Breast epithelium (tissue), 4 donors: Measurements from ENCODE around the gene WDR74. TPM values are rescaled to one million over a fixed set of nuclear protein-coding genes. Genes with fewer than 3 reads are reported as not detected.
A peak's percentile ranks its signal among the peaks of the same experiment; 100 is the strongest.

Experiments
- DNase-seq, 2 donors: peaks; one replicate each; pipeline ENCODE4 v3.0.0-alpha.2; 2019; ENCODE audit warnings: low spot score in 2 of 2
- H3K27ac ChIP-seq, 2 donors: fragments of 200-600 bp; sonication (generic) in 1 of 2; one replicate each; pipeline ENCODE4 v1.5.1; 2016 to 2019; ENCODE audit warnings: mild to moderate bottlenecking in 1 of 2
- H3K27me3 ChIP-seq, 2 donors: fragments of 200-600 bp; sonication (generic) in 1 of 2; one replicate each; pipeline versions ENCODE4 v1.5.1 to v1.6.0; 2017 to 2019; ENCODE audit warnings: control low read depth in 1 of 2, mild to moderate bottlenecking in 1 of 2
- H3K36me3 ChIP-seq: fragments of 200-600 bp; one replicate; pipeline ENCODE4 v1.5.1; 2019
- H3K4me1 ChIP-seq, 2 donors: fragments of 200-600 bp; sonication (generic); one replicate each; pipeline ENCODE4 v1.5.1; 2016 to 2019; ENCODE audit warnings: control low read depth in 1 of 2
- H3K4me3 ChIP-seq, 3 donors: fragments of 200-600 bp; sonication (generic); 1 replicate in 2 of 3; 2 replicates in 1 of 3; pipeline ENCODE4 v1.5.1; 2016 to 2019; ENCODE audit warnings: mild to moderate bottlenecking in 3 of 3, moderate library complexity in 2 of 3
- H3K9me3 ChIP-seq, 2 donors: fragments of 200-600 bp; sonication (generic) in 1 of 2; one replicate each; pipeline ENCODE4 v1.5.1; 2016 to 2019; ENCODE audit warnings: control low read depth in 1 of 2
- POLR2A ChIP-seq: fragments of 450-650 bp; IDR thresholded peaks from one replicate; pipeline ENCODE4 v1.6.1; 2016; ENCODE audit warnings: antibody characterized with exemption, mild to moderate bottlenecking, moderate library complexity
- POLR2AphosphoS5 ChIP-seq, 3 donors: sonication (generic); formaldehyde crosslinking; IDR thresholded peaks; one replicate each; pipeline ENCODE4 v1.6.1; 2017; ENCODE audit warnings: antibody characterized with exemption in 3 of 3
- intact Hi-C: fragments of 100-400 bp; cut with DNase I; formaldehyde crosslinking; loops from one replicate; pipeline ENCODE4 v1.15.1; 2023; ENCODE audit warnings: low total_unique reads
- total RNA-seq, 3 donors: library from RNA; depleted of rRNA; stranded (reverse); fragments of >200 nt; gene quantifications; one replicate each; pipeline ENCODE4 v1.1.0, GENCODE V29; 2016
- TF ChIP-seq, protein P1 (sequence below), 3 donors: fragments of 450-650 bp; IDR thresholded peaks; one replicate each; pipeline ENCODE4 v1.5.1; 2016 to 2017; ENCODE audit warnings: antibody characterized with exemption in 3 of 3, mild to moderate bottlenecking in 3 of 3, moderate library complexity in 3 of 3

Gene WDR74
- total RNA-seq, 3 donors from 2014 or later = 46.6 to 62.6 (median 48.7) TPM

DNA sequence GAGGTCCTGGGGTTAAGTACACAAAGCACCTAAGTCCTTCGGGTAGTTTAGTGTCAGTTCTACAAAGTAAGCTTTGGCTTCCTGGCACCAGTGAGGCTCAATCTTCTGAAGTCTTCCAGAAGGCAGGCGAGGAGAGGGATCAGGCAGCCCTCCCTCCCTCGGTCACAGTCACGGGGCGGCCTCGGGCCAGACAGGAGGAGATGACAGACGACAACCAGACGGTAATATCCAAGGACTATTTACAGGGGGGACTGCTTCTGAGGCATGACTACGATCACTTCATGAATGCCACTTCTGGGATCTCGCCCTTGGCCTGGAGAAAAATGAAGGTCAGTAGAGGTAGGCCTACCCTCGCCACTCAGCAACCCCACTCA is 47.2 kb downstream of the WDR74 start:
- Histone ChIP-seq H3K4me3 (peak overlapping the region; percentile 70 to 91 (median 91)), H3K4me1 (peaks cover 0 to 6% of the 10 kb centered on the region in 2 donors), H3K27ac (peak overlapping the region; percentile 77 to 87), H3K27me3 (no peaks in the 10 kb centered on the region), H3K36me3 (no peaks in the 10 kb centered on the region), H3K9me3 (no peaks in the 10 kb centered on the region)
- intact Hi-C loops = no loop called here
- no peak for TF ChIP-seq POLR2A
- TF ChIP-seq, protein P1, sequence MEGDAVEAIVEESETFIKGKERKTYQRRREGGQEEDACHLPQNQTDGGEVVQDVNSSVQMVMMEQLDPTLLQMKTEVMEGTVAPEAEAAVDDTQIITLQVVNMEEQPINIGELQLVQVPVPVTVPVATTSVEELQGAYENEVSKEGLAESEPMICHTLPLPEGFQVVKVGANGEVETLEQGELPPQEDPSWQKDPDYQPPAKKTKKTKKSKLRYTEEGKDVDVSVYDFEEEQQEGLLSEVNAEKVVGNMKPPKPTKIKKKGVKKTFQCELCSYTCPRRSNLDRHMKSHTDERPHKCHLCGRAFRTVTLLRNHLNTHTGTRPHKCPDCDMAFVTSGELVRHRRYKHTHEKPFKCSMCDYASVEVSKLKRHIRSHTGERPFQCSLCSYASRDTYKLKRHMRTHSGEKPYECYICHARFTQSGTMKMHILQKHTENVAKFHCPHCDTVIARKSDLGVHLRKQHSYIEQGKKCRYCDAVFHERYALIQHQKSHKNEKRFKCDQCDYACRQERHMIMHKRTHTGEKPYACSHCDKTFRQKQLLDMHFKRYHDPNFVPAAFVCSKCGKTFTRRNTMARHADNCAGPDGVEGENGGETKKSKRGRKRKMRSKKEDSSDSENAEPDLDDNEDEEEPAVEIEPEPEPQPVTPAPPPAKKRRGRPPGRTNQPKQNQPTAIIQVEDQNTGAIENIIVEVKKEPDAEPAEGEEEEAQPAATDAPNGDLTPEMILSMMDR (IDR thresholded peaks at IDR 0.05) = no peak
- TF ChIP-seq POLR2AphosphoS5 (IDR thresholded peaks at IDR 0.05) = no peak
- DNase-seq = no peak

DNA sequence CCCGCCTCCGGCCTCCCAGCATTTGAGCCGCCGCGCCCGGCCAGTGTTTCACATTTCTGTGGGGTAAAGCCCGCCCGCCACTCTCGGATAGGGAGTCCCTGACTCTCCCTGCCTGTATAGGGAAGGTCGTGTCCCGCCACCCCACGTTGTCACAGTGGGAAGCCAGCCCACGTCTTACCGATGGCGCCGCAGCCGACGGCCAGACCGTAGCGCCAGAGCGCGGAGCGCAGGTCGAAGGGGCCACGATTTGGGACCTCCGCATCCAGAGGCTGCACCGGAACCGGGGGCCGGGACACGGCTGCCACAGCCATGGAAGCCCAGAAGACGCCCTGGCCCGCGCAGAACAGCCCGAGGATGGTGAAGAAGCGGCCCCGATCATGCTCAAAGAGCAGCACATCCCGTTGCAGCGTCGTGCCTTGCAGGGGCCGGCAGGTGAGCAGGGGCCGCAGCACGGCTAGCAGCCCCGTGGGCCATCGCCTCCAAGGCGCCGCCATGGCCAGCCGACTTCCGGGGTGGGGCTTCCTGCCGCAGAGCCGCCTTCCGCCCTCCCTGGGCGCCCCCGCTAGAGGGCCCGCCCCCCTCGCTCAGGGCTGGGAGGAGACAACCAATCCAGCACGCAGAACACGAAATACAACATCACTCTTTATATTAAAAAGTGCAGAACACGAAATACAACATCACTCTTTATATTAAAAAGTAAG is 47.7 kb downstream of the WDR74 start, which contains the start of gene TMEM223:
TMEM223 (minus strand) TSS at position 506 of the 701 bp plus-strand sequence; CDS start at position 494, 12 bp downstream.
- peak within 1 kb of the TSS; percentile 70 to 91 (median 91) for H3K4me3 ChIP-seq
- peaks cover 0 to 6% of the 10 kb centered on the region in 2 donors for H3K4me1 ChIP-seq
- intact Hi-C loops = no loop called here
- TF ChIP-seq, protein P1 (IDR thresholded peaks at IDR 0.05) = peak in 2 of 3 donors; percentile 24 to 25
- TF ChIP-seq POLR2A (no peak), POLR2AphosphoS5 (IDR thresholded peaks at IDR 0.05) (peak; percentile 58 to 85 (median 60))
- no peaks in the 10 kb centered on the region for H3K36me3 ChIP-seq
- no peaks in the 10 kb centered on the region for H3K27me3 ChIP-seq
- H3K9me3 ChIP-seq = no peaks in the 10 kb centered on the region
- H3K27ac ChIP-seq = peak within 1 kb of the TSS; percentile 77 to 87
- DNase-seq = peak; percentile 79 to 86

DNA sequence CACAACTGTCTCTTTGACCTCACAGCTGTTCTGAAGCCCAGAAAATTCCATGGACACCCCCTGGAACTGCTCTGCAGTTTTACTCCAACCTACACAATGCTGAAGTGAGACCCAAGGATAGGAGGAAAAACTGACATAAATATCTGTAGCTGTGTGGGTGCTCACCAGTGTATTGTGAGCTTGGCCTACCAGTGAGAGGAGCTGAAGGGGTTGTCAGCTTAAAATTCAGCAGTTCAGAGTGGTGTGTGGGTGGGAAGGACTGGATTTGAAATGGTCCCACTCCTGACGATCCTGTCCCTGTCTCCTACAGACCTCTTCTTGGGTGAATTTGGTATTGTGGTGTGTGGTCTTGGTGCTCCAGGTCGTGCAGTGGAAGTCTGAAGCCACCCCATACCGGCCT is 49.8 kb downstream of the WDR74 start:
- no peaks in the 10 kb centered on the region for H3K27me3 ChIP-seq
- no peaks in the 10 kb centered on the region for H3K9me3 ChIP-seq
- peaks cover 6 to 7% of the 10 kb centered on the region in 2 donors for H3K4me1 ChIP-seq
- intact Hi-C loops = loop anchor here (5.0 to 10.0 kb wide), 3 partner anchors 45 to 1593 kb away; partner anchors contain the start of genes STX5, TEX54 and WDR74
- no peaks in the 10 kb centered on the region for H3K36me3 ChIP-seq
- TF ChIP-seq, protein P1 (IDR thresholded peaks at IDR 0.05) = no peak
- TF ChIP-seq POLR2AphosphoS5 (IDR thresholded peaks at IDR 0.05) (no peak), POLR2A (no peak)
- H3K27ac ChIP-seq = peak overlapping the region in 1 of 2 donors; percentile 21
- no peak overlapping the region for H3K4me3 ChIP-seq
- no peak for DNase-seq

DNA sequence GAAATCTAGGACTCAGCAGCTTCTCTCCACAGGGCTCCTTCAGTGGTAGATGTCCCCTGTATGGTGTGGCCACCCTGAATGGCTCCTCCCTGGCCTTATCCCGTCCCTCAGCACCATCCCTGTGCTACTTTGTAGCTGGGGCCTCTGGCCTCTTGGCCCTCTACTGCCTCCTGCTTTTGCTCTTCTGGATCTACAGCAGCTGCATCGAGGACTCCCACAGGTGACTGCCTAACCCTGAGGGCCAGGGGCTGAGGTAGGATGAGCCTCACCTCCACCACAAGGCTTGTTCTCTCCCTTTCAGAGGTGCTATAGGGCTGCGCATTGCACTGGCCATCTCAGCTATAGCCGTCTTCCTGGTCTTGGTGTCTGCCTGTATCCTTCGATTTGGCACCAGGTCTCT is 50.4 kb downstream of the WDR74 start:
- H3K27ac ChIP-seq = peak overlapping the region in 1 of 2 donors; percentile 21
- H3K4me3 ChIP-seq = no peak overlapping the region
- intact Hi-C loops = loop anchor here (5.0 to 10.0 kb wide), 3 partner anchors 46 to 1593 kb away; partner anchors contain the start of genes STX5, TEX54 and WDR74
- TF ChIP-seq POLR2A (no peak), POLR2AphosphoS5 (IDR thresholded peaks at IDR 0.05) (no peak)
- TF ChIP-seq, protein P1 (IDR thresholded peaks at IDR 0.05) = no peak
- no peak for DNase-seq
- no peaks in the 10 kb centered on the region for H3K9me3 ChIP-seq
- H3K36me3 ChIP-seq = no peaks in the 10 kb centered on the region
- H3K4me1 ChIP-seq = peaks cover 6 to 7% of the 10 kb centered on the region in 2 donors
- no peaks in the 10 kb centered on the region for H3K27me3 ChIP-seq
